ENCODE data around the gene TACC3.
A peak's percentile ranks its signal among the peaks of the same experiment; 100 is the strongest.

The TACC3 gene

GRCh38 chr4:1793940-1794808 is 72.9 kb downstream of the TACC3 start:
- Histone ChIP-seq H3K9me2 (replicated peaks; ENCODE audit: insufficient read depth, low read length) (no peaks in the 10 kb centered on the region), H2AFZ (ENCODE audit: low read length) (no peak overlapping the region), H3K4me2 (ENCODE audit: low read depth, low read length) (peak overlapping the region; percentile 52; the same call in 1 of the 2 replicates), H3K9ac (ENCODE audit: low read length) (no peak overlapping the region), H3K27ac (ENCODE audit: low read length) (no peak overlapping the region), H3K27me3 (replicated peaks; ENCODE audit: insufficient read depth, low read length) (peaks cover 74% of the 10 kb centered on the region), H3K36me3 (replicated peaks; ENCODE audit: insufficient read depth, low read length) (no peaks in the 10 kb centered on the region), H3K9me3 (replicated peaks; ENCODE audit: insufficient read depth, low read length) (no peaks in the 10 kb centered on the region), H4K20me1 (ENCODE audit: insufficient read depth, low read length) (no peaks in the 10 kb centered on the region), H3K4me3 (ENCODE audit: low read length) (no peak overlapping the region), H3K79me2 (ENCODE audit: low read length) (no peaks in the 10 kb centered on the region), H3F3A (ENCODE audit: insufficient read depth, low read length) (no peaks in the 10 kb centered on the region), H3K4me1 (ENCODE audit: low read length) (no peaks in the 10 kb centered on the region)
- no peak for TF ChIP-seq CTCF (IDR thresholded peaks at IDR 0.05; ENCODE audit: low read length)
- TF ChIP-seq EZH2 (optimal IDR thresholded peaks at IDR 0.05; ENCODE audit: low read depth, low read length): no peak
- no peak for TF ChIP-seq EZH2phosphoT487 (IDR thresholded peaks at IDR 0.05; ENCODE audit: low read length)
- DNase-seq: no peak
